Epithelial cell of proximal tubule (primary cell): ENCODE measurements around the gene SMC5. TPM values are rescaled to one million over a fixed set of nuclear protein-coding genes. Genes with fewer than 3 reads are reported as not detected.

Experiments used
- DNase-seq: peaks from one replicate; pipeline ENCODE4 v3.0.0-alpha.2; 2011; ENCODE audit warnings: low read depth
- H3K4me3 ChIP-seq: 2 replicates; pipeline ENCODE4 v1.5.1; 2011; ENCODE audit warnings: low read depth, mild to moderate bottlenecking, low read length
- CTCF ChIP-seq: conservative IDR thresholded peaks from 2 replicates; pipeline ENCODE4 v1.5.1; 2012; ENCODE audit warnings: low read depth, mild to moderate bottlenecking, low read length
- total RNA-seq: library from RNA; depleted of rRNA; stranded (reverse); fragments of >200 nt; gene quantifications from 2 replicates; pipeline ENCODE4 v1.2.3, GENCODE V29; 2015

The SMC5 gene
- total RNA-seq, 1 donor from 2014 or later: 46.7 TPM

- H3K4me3 ChIP-seq: no peak overlapping the region
- no peak for TF ChIP-seq CTCF
- DNase-seq: no peak
Measured at GRCh38 chr9:70402213-70402612, 143.4 kb downstream of the SMC5 start.

DNA sequence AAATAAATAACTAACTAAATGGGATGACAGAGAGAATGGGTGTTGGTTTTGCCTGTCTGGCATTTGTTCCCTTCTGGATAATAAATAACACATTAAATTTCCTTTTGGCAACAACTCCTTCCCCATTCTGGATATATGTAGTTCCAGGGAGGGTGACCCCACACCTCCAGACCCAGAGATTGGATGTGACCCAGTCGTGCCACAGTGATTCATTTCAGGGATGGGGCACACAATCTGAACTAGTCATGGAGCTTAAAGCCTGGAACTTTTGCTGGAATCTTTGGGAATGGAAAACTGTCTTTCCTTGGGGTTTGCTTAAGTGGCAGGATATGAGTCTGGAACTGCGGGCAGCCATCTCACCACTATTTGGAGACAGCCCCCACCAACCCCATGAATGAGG, 144.4 kb downstream of the SMC5 start:
- no peak for DNase-seq
- TF ChIP-seq CTCF: no peak
- peak overlapping the region; percentile 32 for H3K4me3 ChIP-seq

DNA sequence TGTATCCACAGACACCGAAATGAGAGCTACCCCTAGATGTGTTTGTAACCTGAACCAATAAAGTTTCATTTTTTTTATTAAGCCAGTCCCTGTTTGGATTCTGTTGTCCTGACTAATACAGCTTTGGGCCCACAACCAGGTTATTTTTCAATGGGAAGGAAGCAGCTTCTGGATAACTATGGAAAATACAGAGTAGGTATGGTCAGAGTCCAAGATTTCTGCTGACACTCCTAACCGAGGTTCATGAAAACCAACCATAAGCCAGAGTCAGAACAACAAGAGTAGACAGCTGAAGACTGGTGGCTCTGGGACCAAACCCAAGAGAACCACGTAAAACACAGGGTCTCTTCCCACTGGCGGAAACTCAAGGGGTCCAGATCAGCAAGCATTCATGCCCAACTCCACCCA, 144.8 kb downstream of the SMC5 start:
- TF ChIP-seq CTCF: no peak
- DNase-seq: no peak
- H3K4me3 ChIP-seq: peak overlapping the region; percentile 32

GRCh38 chr9:70404261-70404660, 145.5 kb downstream of the SMC5 start:
- peak overlapping the region; percentile 32 for H3K4me3 ChIP-seq
- no peak for DNase-seq
- no peak for TF ChIP-seq CTCF

Other genes with a start within 250 kb of the SMC5 start
- gene MAMDC2, start 215.1 kb upstream of the SMC5 start, total RNA-seq: 5.5 and 6.6 TPM in 2 replicates
- 3.8 and 6.3 TPM in 2 replicates for gene KLF9, start 155.7 kb downstream of the SMC5 start, total RNA-seq